H1 (cell line): ENCODE data around the gene MTARC2.

Source experiments
- ATF3 ChIP-seq: IDR thresholded peaks from 2 replicates; pipeline ENCODE4 v1.6.1; 2011; ENCODE audit warnings: low read depth, mild to moderate bottlenecking, low read length; ENCODE audit not compliant: insufficient read depth
- CHD1 ChIP-seq: IDR thresholded peaks from 2 replicates; pipeline ENCODE4 v1.6.1; 2012; ENCODE audit warnings: low read depth, low read length, improper control_type of control experiment
- CTCF ChIP-seq, 3 experiments: IDR thresholded peaks; 1 replicate in 2 of 3; 2 replicates in 1 of 3; pipeline versions ENCODE4 v1.5.1 to v1.6.1; 2011; ENCODE audit warnings: low read length in 3 of 3, mild to moderate bottlenecking in 3 of 3, inconsistent platforms in 2 of 3, low read depth in 1 of 3, moderate library complexity in 1 of 3; ENCODE audit not compliant: insufficient read depth in 1 of 3; ENCODE audit errors: control extremely low read depth in 1 of 3
- EP300 ChIP-seq, 2 experiments: IDR thresholded peaks; 1 replicate in 1 of 2; 2 replicates in 1 of 2; pipeline ENCODE4 v1.6.1; 2011 to 2012; ENCODE audit warnings: low read depth in 2 of 2, low read length in 2 of 2, mild to moderate bottlenecking in 2 of 2, borderline replicate concordance in 1 of 2, inconsistent platforms in 1 of 2, moderate library complexity in 1 of 2
- RXRA ChIP-seq: IDR thresholded peaks from 2 replicates; pipeline ENCODE4 v1.6.1; 2011; ENCODE audit warnings: low read depth, mild to moderate bottlenecking, low read length, moderate library complexity; ENCODE audit not compliant: insufficient read depth
- TCF12 ChIP-seq: IDR thresholded peaks from 2 replicates; pipeline ENCODE4 v1.6.1; 2011; ENCODE audit warnings: low read depth, mild to moderate bottlenecking, low read length
- TF ChIP-seq, protein P1 (sequence below): IDR thresholded peaks from 2 replicates; pipeline ENCODE4 v1.6.1; 2011; ENCODE audit warnings: low read length, improper control_type of control experiment

GRCh38 chr1:220786057-220786336, 37.9 kb downstream of the MTARC2 start:
- peak in 1 of 3 experiments; percentile 4; a peak in 1 of 4 replicates for TF ChIP-seq CTCF (IDR thresholded peaks at IDR 0.05; ENCODE audit: control extremely low read depth in 1 of 3, insufficient read depth in 1 of 3, low read depth in 1 of 3, low read length in 3 of 3)
- no peak for TF ChIP-seq EP300 (IDR thresholded peaks at IDR 0.05; ENCODE audit: borderline replicate concordance in 1 of 2, low read depth in 2 of 2, low read length in 2 of 2)
- no peak for TF ChIP-seq CHD1
- no peak for TF ChIP-seq ATF3
- no peak for TF ChIP-seq RXRA
- TF ChIP-seq, protein P1, sequence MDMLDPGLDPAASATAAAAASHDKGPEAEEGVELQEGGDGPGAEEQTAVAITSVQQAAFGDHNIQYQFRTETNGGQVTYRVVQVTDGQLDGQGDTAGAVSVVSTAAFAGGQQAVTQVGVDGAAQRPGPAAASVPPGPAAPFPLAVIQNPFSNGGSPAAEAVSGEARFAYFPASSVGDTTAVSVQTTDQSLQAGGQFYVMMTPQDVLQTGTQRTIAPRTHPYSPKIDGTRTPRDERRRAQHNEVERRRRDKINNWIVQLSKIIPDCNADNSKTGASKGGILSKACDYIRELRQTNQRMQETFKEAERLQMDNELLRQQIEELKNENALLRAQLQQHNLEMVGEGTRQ, result no peak
- TF ChIP-seq TCF12, result no peak
